ENCODE data around the gene NR1D1.

- TF ChIP-seq CTCF (IDR thresholded peaks at IDR 0.05; ENCODE audit: low read depth, low read length, poor library complexity, severe bottlenecking) (no peak), EZH2phosphoT487 (IDR thresholded peaks at IDR 0.05; ENCODE audit: borderline replicate concordance, low read length) (no peak)
These were observed 24.1 kb upstream of the NR1D1 start for GRCh38 chr17:40124279-40125141.

All from DOHH2 (cell line).